Fibroblast of villous mesenchyme (primary cell): ENCODE results near the gene PIM1. TPM values are rescaled to one million over a fixed set of nuclear protein-coding genes. Genes with fewer than 3 reads are reported as not detected.

ENCODE experiments used
- DNase-seq: peaks from one replicate; pipeline ENCODE4 v3.0.0-alpha.2; 2010; ENCODE audit warnings: low read depth
- H3K4me3 ChIP-seq: 2 replicates; pipeline ENCODE4 v1.5.1; 2011; ENCODE audit warnings: low read depth, mild to moderate bottlenecking, low read length
- total RNA-seq: library from RNA; depleted of rRNA; stranded (reverse); fragments of >200 nt; gene quantifications from 2 replicates; pipeline ENCODE4 v1.2.3, GENCODE V29; 2012
- TF ChIP-seq, protein P1 (sequence below): IDR thresholded peaks from 2 replicates; pipeline ENCODE4 v1.5.1; 2012; ENCODE audit warnings: low read depth, mild to moderate bottlenecking, low read length; ENCODE audit not compliant: insufficient read depth

PIM1 gene
- total RNA-seq, 1 donor = 22.9 TPM

DNA sequence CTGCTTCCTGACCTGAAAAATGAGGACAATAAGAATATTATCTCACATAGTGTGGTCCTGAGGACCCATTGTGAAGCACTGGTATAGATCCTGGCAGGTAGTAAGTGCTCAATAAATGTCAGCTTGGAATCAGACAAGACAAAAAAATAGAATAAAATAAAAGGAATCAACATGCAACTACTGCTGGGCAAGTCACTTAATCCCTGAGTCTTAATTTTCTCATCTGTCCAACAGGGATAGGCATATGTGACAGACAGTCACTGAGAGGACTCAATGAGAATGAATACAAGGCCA, 38.0 kb upstream of the PIM1 start:
- DNase-seq = no peak
- H3K4me3 ChIP-seq = no peak overlapping the region
- TF ChIP-seq, protein P1, sequence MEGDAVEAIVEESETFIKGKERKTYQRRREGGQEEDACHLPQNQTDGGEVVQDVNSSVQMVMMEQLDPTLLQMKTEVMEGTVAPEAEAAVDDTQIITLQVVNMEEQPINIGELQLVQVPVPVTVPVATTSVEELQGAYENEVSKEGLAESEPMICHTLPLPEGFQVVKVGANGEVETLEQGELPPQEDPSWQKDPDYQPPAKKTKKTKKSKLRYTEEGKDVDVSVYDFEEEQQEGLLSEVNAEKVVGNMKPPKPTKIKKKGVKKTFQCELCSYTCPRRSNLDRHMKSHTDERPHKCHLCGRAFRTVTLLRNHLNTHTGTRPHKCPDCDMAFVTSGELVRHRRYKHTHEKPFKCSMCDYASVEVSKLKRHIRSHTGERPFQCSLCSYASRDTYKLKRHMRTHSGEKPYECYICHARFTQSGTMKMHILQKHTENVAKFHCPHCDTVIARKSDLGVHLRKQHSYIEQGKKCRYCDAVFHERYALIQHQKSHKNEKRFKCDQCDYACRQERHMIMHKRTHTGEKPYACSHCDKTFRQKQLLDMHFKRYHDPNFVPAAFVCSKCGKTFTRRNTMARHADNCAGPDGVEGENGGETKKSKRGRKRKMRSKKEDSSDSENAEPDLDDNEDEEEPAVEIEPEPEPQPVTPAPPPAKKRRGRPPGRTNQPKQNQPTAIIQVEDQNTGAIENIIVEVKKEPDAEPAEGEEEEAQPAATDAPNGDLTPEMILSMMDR = no peak

DNA sequence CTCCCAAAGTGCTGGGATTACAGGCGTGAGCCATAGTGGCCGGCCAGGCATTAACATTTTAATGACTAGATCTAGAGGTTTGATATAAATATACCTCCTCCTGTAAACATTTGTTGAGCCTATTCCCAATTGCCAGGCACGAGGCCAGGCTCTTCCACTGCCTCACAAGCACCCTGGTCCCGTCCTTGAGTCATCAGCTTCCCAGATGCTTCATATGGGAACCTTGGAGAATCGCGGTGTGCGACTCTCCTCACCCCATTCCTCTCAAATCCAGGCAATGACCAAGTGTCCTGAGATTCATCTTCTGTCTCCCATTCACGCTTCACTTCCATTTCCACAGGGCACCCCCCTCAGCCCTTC, 35.9 kb upstream of the PIM1 start:
- peak; percentile 92 for DNase-seq
- H3K4me3 ChIP-seq = no peak overlapping the region
- TF ChIP-seq, protein P1 = no peak

DNA sequence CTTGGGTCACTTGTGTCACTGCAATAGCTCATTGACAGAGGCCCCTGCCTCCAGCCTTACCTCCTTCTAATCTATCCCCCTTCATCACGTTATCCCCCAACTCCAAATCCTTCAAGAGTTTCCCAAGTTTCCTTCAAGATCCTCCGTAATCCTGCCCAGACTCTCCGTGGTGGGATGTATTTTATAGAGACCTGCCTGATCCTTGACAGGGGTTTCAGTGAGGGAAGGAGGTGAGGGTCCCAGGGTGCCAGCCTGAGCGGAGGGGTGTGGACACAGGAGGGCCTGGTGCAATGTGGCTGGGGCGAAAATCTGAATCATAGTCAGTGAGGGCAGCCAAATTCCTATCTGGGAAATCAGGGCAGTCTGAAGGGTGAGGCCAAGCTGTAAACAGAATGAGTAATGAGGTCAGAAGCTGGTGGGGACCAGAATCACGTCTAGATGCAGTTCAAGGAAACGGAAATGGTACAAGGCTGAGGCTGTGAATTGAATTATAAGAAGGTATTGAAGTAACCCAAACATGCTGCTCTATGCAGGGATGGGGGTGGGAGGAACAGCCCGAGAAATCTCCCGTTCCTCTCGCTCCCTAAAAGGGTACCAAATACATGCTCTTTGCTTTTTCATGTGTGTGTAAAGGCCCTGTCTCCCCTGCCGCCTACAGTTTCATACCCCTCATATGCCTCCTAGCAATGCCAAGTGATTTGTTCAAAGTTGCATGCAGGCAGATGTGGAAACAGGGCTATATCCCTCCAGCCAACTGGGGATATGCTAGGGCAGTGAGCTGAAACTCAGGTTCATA, 35.4 kb upstream of the PIM1 start:
- H3K4me3 ChIP-seq = no peak overlapping the region
- peak; percentile 96 for DNase-seq
- TF ChIP-seq, protein P1 = no peak

DNA sequence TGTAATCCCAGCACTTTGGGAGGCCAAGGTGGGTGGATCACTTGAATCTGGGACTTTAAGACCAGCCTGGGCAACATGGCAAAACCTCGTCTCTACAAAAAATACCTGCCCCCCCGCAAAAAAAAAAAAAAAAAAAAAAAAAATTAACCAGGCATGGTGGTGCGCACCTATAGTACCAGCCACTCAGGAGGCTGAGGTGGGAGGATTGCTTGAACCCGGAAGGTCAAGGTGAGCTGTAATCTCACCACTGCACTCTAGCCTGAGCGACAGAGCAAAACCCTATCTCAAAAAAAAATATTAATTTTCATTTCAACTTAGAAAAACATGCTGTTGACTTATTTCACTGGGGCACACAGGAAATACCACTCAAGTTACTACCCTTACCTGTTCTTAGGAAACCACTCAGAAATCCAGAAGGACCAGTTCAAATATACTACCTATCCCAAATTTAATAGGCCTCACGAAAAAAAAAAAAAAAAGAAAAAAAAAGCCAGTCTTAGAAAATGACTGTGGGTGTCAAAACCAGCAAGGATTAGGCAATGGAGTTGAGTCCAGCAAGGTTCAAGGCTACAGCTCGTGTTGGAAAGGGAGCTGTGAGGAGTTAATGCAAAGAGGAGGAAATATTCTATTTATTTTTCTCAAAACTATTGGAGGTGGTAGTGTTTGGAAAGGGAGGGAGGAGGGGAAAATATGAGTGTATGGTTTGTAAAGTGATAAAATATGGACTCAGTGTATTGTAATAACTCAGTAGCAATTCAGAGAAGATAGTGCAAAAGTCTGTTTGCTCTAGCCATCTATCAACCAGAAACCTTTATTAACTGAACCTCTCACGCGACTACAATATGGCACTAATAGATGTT, 33.9 kb upstream of the PIM1 start:
- H3K4me3 ChIP-seq = no peak overlapping the region
- DNase-seq = no peak
- TF ChIP-seq, protein P1 = no peak

DNA sequence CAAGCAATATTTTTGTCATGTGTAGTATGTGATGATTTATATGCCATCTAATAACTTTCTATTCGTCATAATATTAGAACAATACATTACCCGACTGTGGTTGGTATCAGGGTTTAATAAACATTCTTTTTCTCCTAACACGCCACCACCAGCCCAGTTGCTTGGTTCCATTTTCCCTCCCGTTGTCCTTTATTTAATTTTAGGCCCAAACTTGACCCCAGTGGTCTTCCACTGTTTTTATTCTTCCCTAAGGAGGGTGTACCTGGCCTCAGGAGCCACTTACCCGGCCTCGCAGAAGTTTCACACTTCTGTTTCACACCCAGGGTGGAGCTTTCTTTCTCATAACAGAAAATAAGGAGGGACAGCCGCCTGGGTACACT, 33.1 kb upstream of the PIM1 start:
- peak overlapping the region; percentile 36 for H3K4me3 ChIP-seq
- TF ChIP-seq, protein P1 = no peak
- DNase-seq = no peak

DNA sequence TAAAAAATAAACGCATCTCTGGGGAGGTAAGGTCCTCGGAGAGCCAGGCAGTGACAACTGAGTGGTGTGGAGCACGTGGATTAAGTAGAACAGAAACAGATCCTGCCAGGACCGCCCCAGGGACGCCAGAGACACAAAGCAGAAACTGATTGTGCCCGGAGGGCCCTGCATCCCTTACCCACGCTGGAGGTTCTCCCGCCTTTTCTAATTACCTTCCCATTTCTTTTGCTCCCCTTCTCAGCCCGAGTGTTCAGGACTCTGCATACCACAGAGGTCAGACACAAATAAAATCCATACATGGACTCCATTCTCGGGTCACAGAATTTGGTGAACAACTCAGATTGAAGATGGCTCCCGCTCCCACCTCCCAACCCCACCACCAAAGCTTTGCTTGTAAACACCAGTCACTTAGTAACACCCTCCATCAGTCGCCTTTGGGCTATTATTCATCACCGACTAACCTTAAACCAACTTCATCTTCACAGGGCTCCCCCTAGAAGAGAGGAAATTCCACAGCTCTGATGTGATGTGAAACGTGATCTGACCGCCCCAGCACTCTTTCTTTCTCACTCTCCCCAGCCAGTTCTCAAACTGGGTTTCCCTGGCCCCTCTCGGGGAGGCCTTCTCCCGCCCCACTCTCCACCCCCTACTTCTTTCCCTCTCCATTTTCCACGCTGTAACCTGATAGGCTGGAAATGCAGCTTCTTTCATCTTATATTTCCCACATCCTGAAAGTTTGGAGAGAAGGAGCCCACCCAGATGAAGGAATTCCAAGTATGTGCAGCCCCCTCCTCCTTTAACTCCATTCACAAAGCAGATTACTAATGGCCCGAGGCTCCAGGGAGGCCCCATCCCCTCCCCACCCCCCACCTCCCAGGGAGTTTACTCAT, 32.5 kb upstream of the PIM1 start:
- peak overlapping the region; percentile 36 for H3K4me3 ChIP-seq
- TF ChIP-seq, protein P1 = no peak

More for the DNA sequence above, 32.5 kb upstream of the PIM1 start:
- DNase-seq = peak; percentile 97
